HCT116 (cell line): ENCODE results near the gene RAP1B. TPM values are rescaled to one million over a fixed set of nuclear protein-coding genes. Genes with fewer than 3 reads are reported as not detected.

ENCODE experiments used
- ATAC-seq: fragments of 200-7000 bp; cut with Tn5 transposase; 2 replicates; pipeline ENCODE4 v1.9.1; 2020; ENCODE audit warnings: mild to moderate bottlenecking, moderate library complexity
- BruUV-seq: library from RNA; stranded (reverse); fragments of 400-500 nt; replicated peaks from 2 replicates; lab custom pipeline; 2021; lab: Mats Ljungman, UMichigan
- CTCF ChIA-PET: fragments of 300-600 bp; sonication (Branson Sonifier 250); formaldehyde crosslinking; loops from one replicate; lab custom pipeline; 2021; ENCODE audit warnings: antibody characterized with exemption; lab: Charles Lee
- POLR2A ChIA-PET: fragments of 300-600, 350-600 bp; sonication (Branson Sonifier 250); formaldehyde crosslinking; loops from one replicate; lab custom pipeline; 2021; ENCODE audit warnings: antibody characterized with exemption; lab: Charles Lee
- RAD21 ChIA-PET, 2 experiments: fragments of 300-600 bp; sonication (Branson Sonifier 250); formaldehyde crosslinking; loops; one replicate each; lab custom pipeline; 2023; ENCODE audit warnings: low total read pairs in 2 of 2; ENCODE audit not compliant: uncharacterized antibody in 2 of 2, unreplicated experiment in 2 of 2, low non-redundant PET in 1 of 2; lab: Charles Lee
- DNase-seq: peaks from one replicate; pipeline ENCODE4 v3.0.0-alpha.2; 2010; ENCODE audit warnings: low read depth, low spot score
- H2AFZ ChIP-seq: fragments of 200-600 bp; shearing (Covaris generic), sonication (generic); 2 replicates; pipeline ENCODE4 v1.6.1; 2017; ENCODE audit warnings: low read depth, mixed run types, mixed read lengths, antibody characterized with exemption, low read length; ENCODE audit not compliant: poor library complexity, severe bottlenecking
- H3K27ac ChIP-seq: 2 replicates; pipeline ENCODE4 v1.5.1; 2012; ENCODE audit warnings: low read depth, low read length
- H3K27me3 ChIP-seq: fragments of 200-600 bp; sonication (generic); 2 replicates; pipeline ENCODE4 v1.6.1; 2016; ENCODE audit warnings: mixed run types, low read length, mixed read lengths; ENCODE audit not compliant: insufficient read depth
- H3K36me3 ChIP-seq, 2 experiments: fragments of 200-500 bp in 1 of 2; fragments of 200-600 bp in 1 of 2; sonication (Bioruptor generic) in 1 of 2; sonication (generic) in 1 of 2; 2 replicates each; pipeline versions ENCODE4 v1.5.1 to v1.6.1; 2014 to 2016; ENCODE audit warnings: low read length in 2 of 2, inconsistent platforms in 1 of 2, mixed read lengths in 1 of 2, mixed run types in 1 of 2; ENCODE audit not compliant: insufficient read depth in 2 of 2, control insufficient read depth in 1 of 2
- H3K4me1 ChIP-seq, 2 experiments: fragments of 200-600 bp in 1 of 2; sonication (generic) in 1 of 2; 2 replicates each; pipeline versions ENCODE4 v1.5.1 to v1.6.1; 2012 to 2017; ENCODE audit warnings: low read length in 2 of 2, inconsistent platforms in 1 of 2, mild to moderate bottlenecking in 1 of 2, mixed read lengths in 1 of 2, mixed run types in 1 of 2, moderate library complexity in 1 of 2; ENCODE audit not compliant: insufficient read depth in 2 of 2, control insufficient read depth in 1 of 2
- H3K4me2 ChIP-seq: fragments of 200-600 bp; sonication (generic); 2 replicates; pipeline ENCODE4 v1.6.1; 2017; ENCODE audit warnings: mixed run types, low read length, mixed read lengths
- H3K4me3 ChIP-seq, 2 experiments: fragments of 200-600 bp in 1 of 2; sonication (generic) in 1 of 2; replicated peaks in 1 of 2; 2 replicates each; pipeline ENCODE4 v1.5.1; 2011 to 2016; ENCODE audit warnings: low read length in 2 of 2, control low read depth in 1 of 2, low read depth in 1 of 2, mild to moderate bottlenecking in 1 of 2, mixed read lengths in 1 of 2, mixed run types in 1 of 2
- H3K79me2 ChIP-seq: fragments of 200-600 bp; sonication (generic); 2 replicates; pipeline ENCODE4 v1.6.1; 2017; ENCODE audit warnings: mild to moderate bottlenecking, mixed run types, low read length, moderate library complexity, mixed read lengths; ENCODE audit not compliant: insufficient read depth
- H3K9ac ChIP-seq: fragments of 200-600 bp; sonication (generic); 2 replicates; pipeline ENCODE4 v1.6.1; 2016; ENCODE audit warnings: low read length, mixed read lengths
- H3K9me2 ChIP-seq: fragments of 200-600 bp; sonication (generic), shearing (Covaris generic); 2 replicates; pipeline ENCODE4 v1.6.1; 2017; ENCODE audit warnings: mixed run types, mild to moderate bottlenecking, moderate library complexity; ENCODE audit not compliant: insufficient read depth
- H3K9me3 ChIP-seq, 2 experiments: fragments of 200-500 bp in 1 of 2; fragments of 200-600 bp in 1 of 2; sonication (Bioruptor generic) in 1 of 2; sonication (generic) in 1 of 2; 2 replicates each; pipeline ENCODE4 v1.6.1; 2014 to 2017; ENCODE audit warnings: low read length in 2 of 2, mixed read lengths in 2 of 2, inconsistent platforms in 1 of 2, low read depth in 1 of 2, mild to moderate bottlenecking in 1 of 2, mixed run types in 1 of 2, moderate library complexity in 1 of 2; ENCODE audit not compliant: control insufficient read depth in 1 of 2, insufficient read depth in 1 of 2
- H4K20me1 ChIP-seq: fragments of 200-600 bp; sonication (generic), shearing (Covaris generic); 2 replicates; pipeline ENCODE4 v1.6.1; 2017; ENCODE audit warnings: mixed run types, mild to moderate bottlenecking, moderate library complexity; ENCODE audit not compliant: insufficient read depth
- CEBPB ChIP-seq: IDR thresholded peaks from 2 replicates; pipeline ENCODE4 v1.6.1; 2012; ENCODE audit warnings: low read depth
- EGR1 ChIP-seq: IDR thresholded peaks from 2 replicates; pipeline ENCODE4 v1.6.1; 2012; ENCODE audit warnings: low read depth
- ELF1 ChIP-seq: IDR thresholded peaks from 2 replicates; pipeline ENCODE4 v1.6.1; 2012; ENCODE audit warnings: low read depth, borderline replicate concordance
- EZH2phosphoT487 ChIP-seq: fragments of 200-600 bp; IDR thresholded peaks from 2 replicates; pipeline ENCODE4 v1.6.1; 2018; ENCODE audit warnings: antibody characterized with exemption, borderline replicate concordance
- JUND ChIP-seq: IDR thresholded peaks from 2 replicates; pipeline ENCODE4 v1.6.1; 2012
- POLR2A ChIP-seq: IDR thresholded peaks from 2 replicates; pipeline ENCODE4 v1.7.0; 2011; ENCODE audit warnings: borderline replicate concordance; ENCODE audit not compliant: insufficient read depth, insufficient read length; ENCODE audit errors: extremely low read depth
- POLR2AphosphoS5 ChIP-seq: IDR thresholded peaks from 2 replicates; pipeline ENCODE4 v1.6.1; 2011; ENCODE audit warnings: mild to moderate bottlenecking, low read depth, low read length, moderate library complexity
- REST ChIP-seq: IDR thresholded peaks from 2 replicates; pipeline ENCODE4 v1.6.1; 2012; ENCODE audit warnings: low read depth
- SIN3A ChIP-seq: IDR thresholded peaks from 2 replicates; pipeline ENCODE4 v1.6.1; 2012; ENCODE audit warnings: low read depth
- YY1 ChIP-seq: IDR thresholded peaks from 2 replicates; pipeline ENCODE4 v1.6.1; 2011; ENCODE audit warnings: low read length, low read depth, moderate library complexity, mild to moderate bottlenecking; ENCODE audit not compliant: insufficient replicate concordance; ENCODE audit errors: extremely low read depth
- ZFX ChIP-seq: fragments of 450-650 bp; IDR thresholded peaks from 2 replicates; pipeline ENCODE4 v1.6.1; 2017
- ZNF274 ChIP-seq: fragments of 200-500 bp; sonication (Bioruptor generic); IDR thresholded peaks from 2 replicates; pipeline ENCODE4 v1.6.1; 2014; ENCODE audit warnings: mild to moderate bottlenecking, low read depth, low read length, inconsistent platforms
- intact Hi-C: fragments of 100-400 bp; cut with micrococcal nuclease; formaldehyde crosslinking; loops from 2 replicates; pipeline ENCODE4 v1.10.0; 2022
- total RNA-seq: library from RNA; stranded (reverse); gene quantifications from one replicate; pipeline ENCODE4 v1.2.1, GENCODE V29; 2021; ENCODE audit not compliant: unreplicated experiment

The RAP1B gene
- total RNA-seq, 1 experiment from 2014 or later, result 79.2 TPM

DNA sequence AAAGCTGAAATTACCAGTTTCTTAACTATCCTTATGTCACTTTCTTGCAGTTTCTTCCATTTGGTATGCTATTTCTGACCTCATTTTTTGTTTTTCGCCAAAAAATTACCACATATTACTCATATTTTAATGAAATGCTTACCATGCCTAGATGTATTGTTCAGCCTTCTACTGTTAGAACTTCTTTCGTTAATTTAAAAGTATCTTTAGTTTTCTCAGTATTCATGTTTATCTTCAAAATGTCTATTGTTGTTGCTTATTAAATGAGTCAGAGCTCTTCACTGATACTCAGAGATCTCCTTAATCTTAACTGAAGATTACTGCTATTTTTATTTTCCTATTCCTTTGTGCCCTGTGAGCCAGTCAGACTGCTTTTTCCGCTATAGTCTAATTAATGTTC, 20.5 kb downstream of the RAP1B start:
- H3K79me2 ChIP-seq, result peaks cover 100% of the 10 kb centered on the region
- H3K27me3 ChIP-seq, result no peaks in the 10 kb centered on the region
- no peak overlapping the region for H3K27ac ChIP-seq
- BruUV-seq, result no TSS peak
- H3K9ac ChIP-seq, result no peak overlapping the region
- H3K4me3 ChIP-seq, result no peak overlapping the region
- POLR2A ChIA-PET, result no interaction called here
- DNase-seq (no peak), ATAC-seq (no peak)
- RAD21 ChIA-PET, result no interaction called here
- H4K20me1 ChIP-seq, result peaks cover 11% of the 10 kb centered on the region; the same call in 1 of the 2 replicates
- no peak overlapping the region for H3K4me2 ChIP-seq
- H3K4me1 ChIP-seq, result no peaks in the 10 kb centered on the region
- H3K9me3 ChIP-seq, result 0 out of 4 replicates have a peak, but pooled peaks cover 0 to 5% of the 10 kb centered on the region in 2 experiments
- CTCF ChIA-PET, result no interaction called here
- intact Hi-C loops, result no loop called here
- no peak overlapping the region for H2AFZ ChIP-seq
- TF ChIP-seq ZFX, result no peak
- H3K9me2 ChIP-seq, result no peaks in the 10 kb centered on the region
- H3K36me3 ChIP-seq, result no peaks in the 10 kb centered on the region; a peak in 1 of 4 replicates

- no peak for ATAC-seq
- Histone ChIP-seq H4K20me1 (peaks cover 11% of the 10 kb centered on the region; the same call in 1 of the 2 replicates), H3K4me2 (no peak overlapping the region), H3K9me2 (no peaks in the 10 kb centered on the region), H3K36me3 (no peaks in the 10 kb centered on the region; a peak in 1 of 4 replicates), H3K27ac (no peak overlapping the region), H3K9ac (no peak overlapping the region), H2AFZ (no peak overlapping the region), H3K9me3 (0 out of 4 replicates have a peak, but pooled peaks cover 0 to 5% of the 10 kb centered on the region in 2 experiments), H3K4me1 (no peaks in the 10 kb centered on the region), H3K4me3 (no peak overlapping the region), H3K79me2 (peaks cover 100% of the 10 kb centered on the region), H3K27me3 (no peaks in the 10 kb centered on the region)
- intact Hi-C loops, result no loop called here
- POLR2A ChIA-PET, result no interaction called here
- BruUV-seq, result no TSS peak
- TF ChIP-seq SIN3A (no peak), EGR1 (no peak), ELF1 (no peak), POLR2A (no peak), ZNF274 (no peak), POLR2AphosphoS5 (no peak), JUND (no peak), REST (no peak), YY1 (no peak), CEBPB (no peak), EZH2phosphoT487 (no peak)
- RAD21 ChIA-PET, result no interaction called here
- no peak for DNase-seq
- CTCF ChIA-PET, result no interaction called here
Observed at GRCh38 chr12:68632486-68632885, 21.8 kb downstream of the RAP1B start.
